MCF 10A (cell line): ENCODE data around the gene MYO1D. TPM values are rescaled to one million over a fixed set of nuclear protein-coding genes. Genes with fewer than 3 reads are reported as not detected.

Source experiments
- BruUV-seq: library from RNA; stranded (reverse); fragments of 400-500 nt; replicated peaks from 2 replicates; lab custom pipeline; 2021; lab: Mats Ljungman, UMichigan
- CTCF ChIA-PET: fragments of 300-600 bp; sonication (Branson Sonifier 250); formaldehyde crosslinking; extraction: SDS; loops from one replicate; lab custom pipeline; 2021; ENCODE audit warnings: antibody characterized with exemption, inconsistent platforms; lab: Yijun Ruan, JAX
- POLR2A ChIA-PET: fragments of 300-600, 350-650 bp; sonication (Branson Sonifier 250); formaldehyde crosslinking; extraction: SDS; loops from one replicate; lab custom pipeline; 2020; ENCODE audit warnings: antibody characterized with exemption, inconsistent platforms; lab: Yijun Ruan, JAX
- DNase-seq: peaks from one replicate; pipeline ENCODE4 v3.0.0-alpha.2; 2018; ENCODE audit not compliant: unreplicated experiment
- H3K27ac Mint-ChIP-seq: one replicate; pipeline ENCODE4 v1.8.0; 2022; ENCODE audit warnings: mild to moderate bottlenecking, low read depth, mixed read lengths; ENCODE audit not compliant: unreplicated experiment
- H3K27me3 Mint-ChIP-seq: one replicate; pipeline ENCODE4 v1.8.0; 2022; ENCODE audit warnings: mixed read lengths; ENCODE audit not compliant: insufficient read depth, unreplicated experiment
- H3K36me3 Mint-ChIP-seq: one replicate; pipeline ENCODE4 v1.8.0; 2022; ENCODE audit warnings: mild to moderate bottlenecking, moderate library complexity, mixed read lengths; ENCODE audit not compliant: insufficient read depth, unreplicated experiment
- H3K4me1 Mint-ChIP-seq: one replicate; pipeline ENCODE4 v1.8.0; 2022; ENCODE audit warnings: mixed read lengths; ENCODE audit not compliant: insufficient read depth, unreplicated experiment
- H3K4me3 Mint-ChIP-seq: one replicate; pipeline ENCODE4 v1.8.0; 2022; ENCODE audit warnings: mild to moderate bottlenecking, moderate library complexity, mixed read lengths; ENCODE audit not compliant: unreplicated experiment
- H3K9me3 Mint-ChIP-seq: one replicate; pipeline ENCODE4 v1.8.0; 2022; ENCODE audit warnings: mixed read lengths; ENCODE audit not compliant: unreplicated experiment
- intact Hi-C: fragments of 100-400 bp; cut with micrococcal nuclease; formaldehyde crosslinking; loops from 2 replicates; pipeline ENCODE4 v1.14.1; 2022
- total RNA-seq: library from RNA; stranded (reverse); gene quantifications from 2 replicates; pipeline ENCODE4 v1.2.3, GENCODE V29; 2022
- TF ChIP-seq, protein P1 (sequence below): fragments of 200-600 bp; IDR thresholded peaks from one replicate; pipeline ENCODE4 v1.8.0; 2022; ENCODE audit warnings: antibody characterized with exemption, mild to moderate bottlenecking; ENCODE audit not compliant: unreplicated experiment

Gene MYO1D
- total RNA-seq, 1 experiment from 2014 or later, result 30.5 TPM

DNA sequence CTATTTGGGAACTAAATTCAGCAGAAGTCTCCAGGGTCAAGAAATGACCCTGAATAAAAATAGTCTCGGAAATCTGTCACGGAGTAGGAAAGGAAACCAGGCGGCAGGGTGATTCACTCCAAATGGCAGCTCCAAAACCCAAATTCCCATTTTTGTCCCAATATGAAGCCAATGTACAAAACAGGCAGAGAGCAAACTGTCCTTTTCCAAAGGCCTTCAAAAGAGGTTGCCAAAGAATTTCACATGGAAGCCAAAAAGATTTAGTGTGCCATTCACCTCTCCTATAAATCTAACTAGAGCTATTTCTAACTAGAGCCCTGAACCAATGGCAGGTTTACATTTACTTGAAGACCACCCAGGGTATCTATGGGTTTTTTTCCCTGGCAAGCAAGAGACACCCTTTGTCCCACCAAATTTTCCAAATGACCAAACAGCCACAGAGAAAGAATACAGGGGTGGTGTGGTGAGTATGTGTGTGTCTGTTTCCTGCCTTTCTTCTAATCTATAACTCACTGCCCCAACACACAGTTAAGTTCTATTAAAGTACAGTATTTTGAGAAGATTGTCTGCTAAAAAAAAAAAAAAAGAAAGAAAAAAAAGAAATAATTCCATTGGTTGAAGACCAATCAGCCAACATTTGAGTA is 6.8 kb downstream of the MYO1D start:
- H3K4me1 Mint-ChIP-seq, result peaks cover 16% of the 10 kb centered on the region
- intact Hi-C loops, result loop anchor here (10.0 kb wide), 1 partner anchor 125 kb away; the partner anchor contains the start of gene SPACA3
- H3K36me3 Mint-ChIP-seq, result no peaks in the 10 kb centered on the region
- no TSS peak for BruUV-seq
- no peaks in the 10 kb centered on the region for H3K9me3 Mint-ChIP-seq
- ChIA-PET POLR2A (interaction anchor here (0.8 kb wide), 1 partner anchor 17 kb away, joined by 4 read pairs; no protein-coding TSS in a partner anchor), CTCF (interaction anchor here (0.7 to 3.4 kb wide), 3 partner anchors 12 to 87 kb away, joined by 3 to 18 read pairs (median 4); no protein-coding TSS in a partner anchor)
- no peak overlapping the region for H3K4me3 Mint-ChIP-seq
- TF ChIP-seq, protein P1, sequence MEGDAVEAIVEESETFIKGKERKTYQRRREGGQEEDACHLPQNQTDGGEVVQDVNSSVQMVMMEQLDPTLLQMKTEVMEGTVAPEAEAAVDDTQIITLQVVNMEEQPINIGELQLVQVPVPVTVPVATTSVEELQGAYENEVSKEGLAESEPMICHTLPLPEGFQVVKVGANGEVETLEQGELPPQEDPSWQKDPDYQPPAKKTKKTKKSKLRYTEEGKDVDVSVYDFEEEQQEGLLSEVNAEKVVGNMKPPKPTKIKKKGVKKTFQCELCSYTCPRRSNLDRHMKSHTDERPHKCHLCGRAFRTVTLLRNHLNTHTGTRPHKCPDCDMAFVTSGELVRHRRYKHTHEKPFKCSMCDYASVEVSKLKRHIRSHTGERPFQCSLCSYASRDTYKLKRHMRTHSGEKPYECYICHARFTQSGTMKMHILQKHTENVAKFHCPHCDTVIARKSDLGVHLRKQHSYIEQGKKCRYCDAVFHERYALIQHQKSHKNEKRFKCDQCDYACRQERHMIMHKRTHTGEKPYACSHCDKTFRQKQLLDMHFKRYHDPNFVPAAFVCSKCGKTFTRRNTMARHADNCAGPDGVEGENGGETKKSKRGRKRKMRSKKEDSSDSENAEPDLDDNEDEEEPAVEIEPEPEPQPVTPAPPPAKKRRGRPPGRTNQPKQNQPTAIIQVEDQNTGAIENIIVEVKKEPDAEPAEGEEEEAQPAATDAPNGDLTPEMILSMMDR, result no peak
- no peak overlapping the region for H3K27ac Mint-ChIP-seq
- no peaks in the 10 kb centered on the region for H3K27me3 Mint-ChIP-seq
- no peak for DNase-seq

DNA sequence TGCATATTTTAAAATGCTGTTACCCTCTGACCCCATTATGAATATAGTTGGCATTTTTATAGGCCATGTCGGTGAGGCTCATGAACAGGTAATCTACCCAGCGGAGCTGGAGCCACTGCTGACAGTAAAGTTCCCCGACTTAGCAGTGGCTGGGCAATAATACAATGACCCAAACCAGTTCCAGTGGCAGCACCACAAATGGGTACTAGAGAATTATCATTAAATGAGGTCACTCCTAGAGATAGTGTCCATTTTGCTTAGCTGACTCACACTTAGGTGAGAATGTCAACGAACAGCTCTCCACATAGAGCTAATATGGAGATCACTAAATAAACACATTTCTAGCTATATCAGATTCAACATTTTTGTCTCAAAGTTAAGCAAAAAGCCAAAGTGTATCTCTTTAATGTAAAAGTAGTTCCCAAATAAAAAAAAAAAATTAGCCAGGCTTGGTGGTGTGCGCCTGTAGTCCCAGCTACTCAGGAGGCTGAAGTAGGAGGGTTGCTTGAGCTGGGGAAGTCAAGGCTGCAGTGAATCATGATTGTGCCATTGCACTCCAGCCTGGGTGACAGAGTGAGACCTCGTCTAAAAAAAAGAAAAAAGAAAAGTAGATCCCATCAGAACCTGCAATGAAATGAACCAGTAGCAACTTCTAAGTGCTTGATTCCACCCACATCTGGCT is 7.4 kb downstream of the MYO1D start:
- no peaks in the 10 kb centered on the region for H3K27me3 Mint-ChIP-seq
- no peak overlapping the region for H3K27ac Mint-ChIP-seq
- H3K9me3 Mint-ChIP-seq, result no peaks in the 10 kb centered on the region
- H3K4me3 Mint-ChIP-seq, result no peak overlapping the region
- no peaks in the 10 kb centered on the region for H3K36me3 Mint-ChIP-seq
- TF ChIP-seq, protein P1, result no peak
- ChIA-PET CTCF (interaction anchor here (0.7 to 1.8 kb wide), 3 partner anchors 11 to 87 kb away, joined by 3 to 5 read pairs (median 4); no protein-coding TSS in a partner anchor), POLR2A (interaction anchor here (0.8 kb wide), 1 partner anchor 16 kb away, joined by 4 read pairs; no protein-coding TSS in a partner anchor)
- BruUV-seq, result no TSS peak
- peaks cover 16% of the 10 kb centered on the region for H3K4me1 Mint-ChIP-seq
- DNase-seq, result no peak
- intact Hi-C loops, result loop anchor here (10.0 kb wide), 1 partner anchor 125 kb away; the partner anchor contains the start of gene SPACA3

DNA sequence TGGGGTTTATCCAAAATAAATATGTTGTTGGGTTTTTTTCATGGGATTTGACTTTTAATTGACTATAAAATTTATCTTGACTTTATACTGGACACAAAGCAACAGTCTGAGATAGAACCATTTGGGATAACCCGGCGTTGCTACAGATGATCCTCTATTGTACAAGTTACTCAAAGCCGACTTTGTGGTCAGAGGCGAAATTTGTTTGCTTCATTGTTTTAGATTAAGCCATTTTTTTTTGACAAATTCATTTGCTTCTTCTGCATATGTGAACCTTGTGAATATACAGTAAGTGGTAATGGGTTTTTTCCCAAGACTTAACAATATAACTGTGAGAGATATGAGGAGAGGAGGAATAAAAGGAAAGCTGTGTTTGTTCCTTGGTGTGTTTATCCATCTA is 11.8 kb downstream of the MYO1D start:
- H3K27me3 Mint-ChIP-seq, result no peaks in the 10 kb centered on the region
- H3K4me1 Mint-ChIP-seq, result peaks cover 10% of the 10 kb centered on the region
- H3K4me3 Mint-ChIP-seq, result no peak overlapping the region
- no peak for DNase-seq
- intact Hi-C loops, result no loop called here
- ChIA-PET POLR2A (interaction anchor here (0.8 to 3.1 kb wide), 2 partner anchors 11 to 70 kb away, joined by 4 to 15 read pairs; partner anchors contain the start of gene MYO1D), CTCF (interaction anchor here (0.6 to 0.8 kb wide), 3 partner anchors 9 to 56 kb away, joined by 3 read pairs; no protein-coding TSS in a partner anchor)
- no peaks in the 10 kb centered on the region for H3K9me3 Mint-ChIP-seq
- H3K27ac Mint-ChIP-seq, result no peak overlapping the region
- TF ChIP-seq, protein P1, result no peak
- H3K36me3 Mint-ChIP-seq, result no peaks in the 10 kb centered on the region
- no TSS peak for BruUV-seq

DNA sequence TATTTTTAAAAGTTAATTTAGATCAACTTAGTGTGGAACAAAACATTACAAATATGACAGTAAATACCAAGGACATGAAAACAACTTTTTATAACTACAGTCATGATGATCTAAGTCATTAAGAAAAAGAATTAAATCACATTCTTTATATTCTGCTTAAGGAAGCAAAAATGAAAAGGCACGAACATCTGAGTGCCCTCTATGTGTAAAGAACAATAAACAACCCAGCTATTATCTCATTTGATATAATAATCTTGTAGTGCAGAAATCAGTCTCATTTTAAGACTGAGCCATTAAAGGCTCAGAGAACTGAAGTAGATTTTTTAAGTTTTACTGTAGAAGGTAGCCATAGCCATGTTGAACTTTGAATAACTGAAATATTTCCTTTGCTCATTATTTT is 13.4 kb downstream of the MYO1D start:
- intact Hi-C loops, result no loop called here
- no peak for DNase-seq
- Mint-ChIP-seq H3K27me3 (no peaks in the 10 kb centered on the region), H3K27ac (no peak overlapping the region), H3K4me3 (no peak overlapping the region), H3K36me3 (no peaks in the 10 kb centered on the region), H3K9me3 (no peaks in the 10 kb centered on the region), H3K4me1 (peaks cover 10% of the 10 kb centered on the region)
- TF ChIP-seq, protein P1, result no peak
- ChIA-PET POLR2A (interaction anchor here (3.1 kb wide), 1 partner anchor 13 kb away, joined by 15 read pairs; the partner anchor contains the start of gene MYO1D), CTCF (interaction anchor here (1.2 to 1.5 kb wide), 2 partner anchors 14 to 80 kb away, joined by 6 to 8 read pairs; partner anchors contain the start of gene MYO1D)
- BruUV-seq, result no TSS peak
